ENCODE results near the gene LMAN1L. TPM values are rescaled to one million over a fixed set of nuclear protein-coding genes. Genes with fewer than 3 reads are reported as not detected.
A peak's percentile ranks its signal among the peaks of the same experiment; 100 is the strongest.

Gene LMAN1L
- total RNA-seq, 1 donor from 2014 or later, result 8.1 TPM

GRCh38 chr15:74794248-74794969 is 18.2 kb upstream of the LMAN1L start:
- no peaks in the 10 kb centered on the region for H3K9me3 ChIP-seq (replicated peaks)
- intact Hi-C loops (cut with micrococcal nuclease), result no loop called here
- TF ChIP-seq CTCF (IDR thresholded peaks at IDR 0.05; ENCODE audit: borderline replicate concordance), result no peak
- peak overlapping the region; percentile 16 for H3K27ac ChIP-seq (replicated peaks)
- H3K4me3 ChIP-seq, result no peak overlapping the region
- DNase-seq, result no peak
- H3K27me3 ChIP-seq (ENCODE audit: low read depth), result no peaks in the 10 kb centered on the region
- peaks cover 78% of the 10 kb centered on the region for H3K4me1 ChIP-seq
- peaks cover 5% of the 10 kb centered on the region for H3K36me3 ChIP-seq

- H3K27me3 ChIP-seq (ENCODE audit: low read depth), result no peaks in the 10 kb centered on the region
- TF ChIP-seq CTCF (IDR thresholded peaks at IDR 0.05; ENCODE audit: borderline replicate concordance), result no peak
- H3K4me3 ChIP-seq, result no peak overlapping the region
- H3K9me3 ChIP-seq (replicated peaks), result no peaks in the 10 kb centered on the region
- intact Hi-C loops (cut with micrococcal nuclease), result no loop called here
- H3K4me1 ChIP-seq, result peaks cover 78% of the 10 kb centered on the region
- DNase-seq, result no peak
- H3K36me3 ChIP-seq, result peaks cover 10% of the 10 kb centered on the region
- no peak overlapping the region for H3K27ac ChIP-seq (replicated peaks)
Observed at GRCh38 chr15:74794970-74795349, 17.7 kb upstream of the LMAN1L start.

GRCh38 chr15:74795966-74796625 is 16.5 kb upstream of the LMAN1L start:
- H3K9me3 ChIP-seq (replicated peaks), result no peaks in the 10 kb centered on the region
- no peaks in the 10 kb centered on the region for H3K27me3 ChIP-seq (ENCODE audit: low read depth)
- no peak overlapping the region for H3K27ac ChIP-seq (replicated peaks)
- H3K36me3 ChIP-seq, result peaks cover 17% of the 10 kb centered on the region
- no peak overlapping the region for H3K4me3 ChIP-seq
- intact Hi-C loops (cut with micrococcal nuclease), result no loop called here
- no peak for TF ChIP-seq CTCF (IDR thresholded peaks at IDR 0.05; ENCODE audit: borderline replicate concordance)
- H3K4me1 ChIP-seq, result peaks cover 75% of the 10 kb centered on the region
- no peak for DNase-seq

GRCh38 chr15:74798388-74799254 is 14.0 kb upstream of the LMAN1L start:
- H3K27ac ChIP-seq (replicated peaks), result peak overlapping the region; percentile 76

More at GRCh38 chr15:74798388-74799254, 14.0 kb upstream of the LMAN1L start:
- Histone ChIP-seq H3K27me3 (ENCODE audit: low read depth) (no peaks in the 10 kb centered on the region), H3K9me3 (replicated peaks) (no peaks in the 10 kb centered on the region), H3K4me3 (no peak overlapping the region), H3K36me3 (peaks cover 43% of the 10 kb centered on the region), H3K4me1 (peaks cover 50% of the 10 kb centered on the region)
- peak; percentile 69 for DNase-seq
- intact Hi-C loops (cut with micrococcal nuclease), result no loop called here
- peak; percentile 46 for TF ChIP-seq CTCF (IDR thresholded peaks at IDR 0.05; ENCODE audit: borderline replicate concordance)
